Ishikawa (cell line): Measurements from ENCODE around the gene LRBA.
A peak's percentile ranks its signal among the peaks of the same experiment; 100 is the strongest.

Source experiments
- CEBPB ChIP-seq: IDR thresholded peaks from 2 replicates; pipeline ENCODE4 v1.6.1; 2012
- CREB1 ChIP-seq: IDR thresholded peaks from 2 replicates; pipeline ENCODE4 v1.6.1; 2012; ENCODE audit warnings: low read depth
- EGR1 ChIP-seq: IDR thresholded peaks from 2 replicates; pipeline ENCODE4 v1.6.1; 2012
- EP300 ChIP-seq: IDR thresholded peaks from 2 replicates; pipeline ENCODE4 v1.6.1; 2012; ENCODE audit warnings: borderline replicate concordance
- FOXM1 ChIP-seq: IDR thresholded peaks from 2 replicates; pipeline ENCODE4 v1.6.1; 2012; ENCODE audit warnings: low read depth, borderline replicate concordance
- NFIC ChIP-seq: IDR thresholded peaks from 2 replicates; pipeline ENCODE4 v1.6.1; 2012
- RAD21 ChIP-seq: IDR thresholded peaks from 2 replicates; pipeline ENCODE4 v1.6.1; 2012; ENCODE audit warnings: low read depth
- TAF1 ChIP-seq: IDR thresholded peaks from 2 replicates; pipeline ENCODE4 v1.6.1; 2012; ENCODE audit warnings: low read depth, mild to moderate bottlenecking
- TCF12 ChIP-seq: IDR thresholded peaks from 2 replicates; pipeline ENCODE4 v1.6.1; 2012; ENCODE audit warnings: low read depth
- TEAD4 ChIP-seq: IDR thresholded peaks from 2 replicates; pipeline ENCODE4 v1.6.1; 2012
- YY1 ChIP-seq: IDR thresholded peaks from 2 replicates; pipeline ENCODE4 v1.6.1; 2012; ENCODE audit warnings: low read depth
- ZBTB7A ChIP-seq: IDR thresholded peaks from 2 replicates; pipeline ENCODE4 v1.6.1; 2012; ENCODE audit warnings: low read depth
- TF ChIP-seq, protein P1 (sequence below): IDR thresholded peaks from 2 replicates; pipeline ENCODE4 v1.6.1; 2012; ENCODE audit warnings: low read depth, mild to moderate bottlenecking
- TF ChIP-seq, protein P2 (sequence below): IDR thresholded peaks from 2 replicates; pipeline ENCODE4 v1.6.1; 2012
- TF ChIP-seq, protein P3 (sequence below): IDR thresholded peaks from 2 replicates; pipeline ENCODE4 v1.6.1; 2012

LRBA gene

DNA sequence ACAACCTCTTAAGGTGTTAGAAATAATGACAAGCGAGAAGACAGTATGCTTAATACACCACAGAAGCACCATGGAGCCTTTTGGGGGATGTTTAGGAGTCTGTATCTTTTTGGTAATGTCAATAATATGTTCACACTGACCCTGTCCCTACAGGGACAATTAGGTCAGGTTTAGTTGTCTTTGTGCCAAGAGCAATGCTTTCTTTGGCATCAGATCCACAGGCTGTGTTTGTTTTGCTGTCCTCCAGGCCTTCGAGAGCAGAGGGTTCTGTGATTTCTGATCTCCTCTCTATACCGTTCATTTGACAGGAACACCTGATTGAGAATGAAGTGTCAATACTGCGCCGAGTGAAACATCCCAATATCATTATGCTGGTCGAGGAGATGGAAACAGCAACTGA lies 783.1 kb downstream of the LRBA start:
- TF ChIP-seq NFIC: no peak
- TF ChIP-seq, protein P1, sequence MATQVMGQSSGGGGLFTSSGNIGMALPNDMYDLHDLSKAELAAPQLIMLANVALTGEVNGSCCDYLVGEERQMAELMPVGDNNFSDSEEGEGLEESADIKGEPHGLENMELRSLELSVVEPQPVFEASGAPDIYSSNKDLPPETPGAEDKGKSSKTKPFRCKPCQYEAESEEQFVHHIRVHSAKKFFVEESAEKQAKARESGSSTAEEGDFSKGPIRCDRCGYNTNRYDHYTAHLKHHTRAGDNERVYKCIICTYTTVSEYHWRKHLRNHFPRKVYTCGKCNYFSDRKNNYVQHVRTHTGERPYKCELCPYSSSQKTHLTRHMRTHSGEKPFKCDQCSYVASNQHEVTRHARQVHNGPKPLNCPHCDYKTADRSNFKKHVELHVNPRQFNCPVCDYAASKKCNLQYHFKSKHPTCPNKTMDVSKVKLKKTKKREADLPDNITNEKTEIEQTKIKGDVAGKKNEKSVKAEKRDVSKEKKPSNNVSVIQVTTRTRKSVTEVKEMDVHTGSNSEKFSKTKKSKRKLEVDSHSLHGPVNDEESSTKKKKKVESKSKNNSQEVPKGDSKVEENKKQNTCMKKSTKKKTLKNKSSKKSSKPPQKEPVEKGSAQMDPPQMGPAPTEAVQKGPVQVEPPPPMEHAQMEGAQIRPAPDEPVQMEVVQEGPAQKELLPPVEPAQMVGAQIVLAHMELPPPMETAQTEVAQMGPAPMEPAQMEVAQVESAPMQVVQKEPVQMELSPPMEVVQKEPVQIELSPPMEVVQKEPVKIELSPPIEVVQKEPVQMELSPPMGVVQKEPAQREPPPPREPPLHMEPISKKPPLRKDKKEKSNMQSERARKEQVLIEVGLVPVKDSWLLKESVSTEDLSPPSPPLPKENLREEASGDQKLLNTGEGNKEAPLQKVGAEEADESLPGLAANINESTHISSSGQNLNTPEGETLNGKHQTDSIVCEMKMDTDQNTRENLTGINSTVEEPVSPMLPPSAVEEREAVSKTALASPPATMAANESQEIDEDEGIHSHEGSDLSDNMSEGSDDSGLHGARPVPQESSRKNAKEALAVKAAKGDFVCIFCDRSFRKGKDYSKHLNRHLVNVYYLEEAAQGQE: no peak
- no peak for TF ChIP-seq FOXM1
- TF ChIP-seq ZBTB7A: no peak
- TF ChIP-seq, protein P2, sequence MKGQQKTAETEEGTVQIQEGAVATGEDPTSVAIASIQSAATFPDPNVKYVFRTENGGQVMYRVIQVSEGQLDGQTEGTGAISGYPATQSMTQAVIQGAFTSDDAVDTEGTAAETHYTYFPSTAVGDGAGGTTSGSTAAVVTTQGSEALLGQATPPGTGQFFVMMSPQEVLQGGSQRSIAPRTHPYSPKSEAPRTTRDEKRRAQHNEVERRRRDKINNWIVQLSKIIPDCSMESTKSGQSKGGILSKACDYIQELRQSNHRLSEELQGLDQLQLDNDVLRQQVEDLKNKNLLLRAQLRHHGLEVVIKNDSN: no peak
- TF ChIP-seq CEBPB: no peak
- no peak for TF ChIP-seq TCF12
- no peak for TF ChIP-seq EP300

DNA sequence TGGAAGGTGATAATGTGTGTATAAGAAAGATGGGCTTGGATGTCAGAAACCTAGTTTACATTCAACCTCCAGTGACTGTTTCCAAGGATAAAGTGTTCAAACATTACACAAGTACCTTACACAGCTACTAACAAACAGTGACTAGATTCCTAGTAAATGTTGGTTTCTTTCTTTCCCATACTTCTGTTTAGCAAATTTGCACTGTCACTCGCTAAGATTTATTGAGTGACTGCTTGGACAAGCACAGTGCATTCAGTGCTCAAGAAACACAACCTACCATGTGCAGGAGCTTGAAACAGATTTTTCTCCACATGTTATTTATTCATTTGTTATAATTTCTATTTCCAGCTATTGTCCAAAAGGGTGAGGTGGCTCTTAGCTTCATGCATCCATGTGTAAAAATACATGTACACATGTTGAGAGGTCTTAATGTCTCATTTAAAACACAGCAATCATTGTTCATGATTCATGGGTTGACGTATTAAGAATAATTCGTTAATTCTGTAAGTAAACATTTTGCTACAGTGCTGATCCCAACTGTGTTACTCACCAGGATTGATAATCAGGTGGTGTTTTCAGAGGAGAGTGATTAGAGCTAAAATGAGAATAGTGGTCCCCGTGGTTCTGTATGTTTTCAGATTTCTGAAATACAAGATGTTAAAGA lies 783.8 kb downstream of the LRBA start:
- TF ChIP-seq TCF12 (no peak), YY1 (no peak), CEBPB (no peak), EGR1 (no peak), TEAD4 (no peak), TAF1 (no peak), ZBTB7A (no peak), EP300 (no peak), FOXM1 (no peak), CREB1 (no peak), NFIC (no peak), RAD21 (no peak)
- TF ChIP-seq, protein P3, sequence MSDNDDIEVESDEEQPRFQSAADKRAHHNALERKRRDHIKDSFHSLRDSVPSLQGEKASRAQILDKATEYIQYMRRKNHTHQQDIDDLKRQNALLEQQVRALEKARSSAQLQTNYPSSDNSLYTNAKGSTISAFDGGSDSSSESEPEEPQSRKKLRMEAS: no peak
- TF ChIP-seq, protein P2: no peak
- TF ChIP-seq, protein P1: no peak

DNA sequence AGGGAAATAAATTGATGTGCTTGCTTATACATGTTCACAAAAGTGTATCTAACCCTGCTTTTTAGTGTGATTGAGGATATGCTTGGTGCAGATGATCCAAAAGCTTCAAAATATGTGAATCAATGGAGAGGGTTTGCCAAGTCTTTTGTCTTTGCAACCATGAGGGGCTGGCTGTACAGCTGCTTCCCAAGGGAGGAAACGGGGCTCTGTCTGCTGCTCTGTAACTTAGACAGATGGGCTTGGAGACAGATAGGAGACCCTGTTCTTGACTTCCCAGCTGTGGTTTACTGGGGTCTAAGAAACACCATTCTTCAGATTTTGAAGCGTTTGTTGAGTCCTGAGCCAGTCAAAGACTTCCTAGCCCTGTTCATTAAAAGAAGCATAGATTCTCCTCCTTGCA lies 784.5 kb downstream of the LRBA start:
- TF ChIP-seq CEBPB (no peak), CREB1 (no peak)
- TF ChIP-seq, protein P1: no peak

DNA sequence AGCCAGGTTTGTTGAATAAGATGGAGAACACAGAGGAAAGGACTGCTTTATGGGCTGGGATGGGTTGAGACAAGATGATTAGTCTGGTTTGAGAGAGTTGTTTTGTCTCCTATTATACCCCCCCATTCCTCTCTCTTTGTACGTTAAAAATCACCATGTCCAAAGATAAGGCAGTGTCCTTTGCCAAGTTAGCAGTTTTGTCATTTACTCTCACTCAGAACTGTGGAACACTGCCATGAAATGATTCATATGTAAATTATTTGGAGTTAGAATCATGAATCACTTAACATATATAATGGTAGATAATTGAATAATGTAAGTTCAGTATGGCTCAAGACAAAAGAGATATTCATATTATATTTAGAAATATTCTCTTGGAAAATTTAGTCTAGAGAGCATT lies 785.6 kb downstream of the LRBA start:
- 0 out of 2 replicates have a peak, but pooled peaks have one; percentile 13 for TF ChIP-seq NFIC
- no peak for TF ChIP-seq EP300

DNA sequence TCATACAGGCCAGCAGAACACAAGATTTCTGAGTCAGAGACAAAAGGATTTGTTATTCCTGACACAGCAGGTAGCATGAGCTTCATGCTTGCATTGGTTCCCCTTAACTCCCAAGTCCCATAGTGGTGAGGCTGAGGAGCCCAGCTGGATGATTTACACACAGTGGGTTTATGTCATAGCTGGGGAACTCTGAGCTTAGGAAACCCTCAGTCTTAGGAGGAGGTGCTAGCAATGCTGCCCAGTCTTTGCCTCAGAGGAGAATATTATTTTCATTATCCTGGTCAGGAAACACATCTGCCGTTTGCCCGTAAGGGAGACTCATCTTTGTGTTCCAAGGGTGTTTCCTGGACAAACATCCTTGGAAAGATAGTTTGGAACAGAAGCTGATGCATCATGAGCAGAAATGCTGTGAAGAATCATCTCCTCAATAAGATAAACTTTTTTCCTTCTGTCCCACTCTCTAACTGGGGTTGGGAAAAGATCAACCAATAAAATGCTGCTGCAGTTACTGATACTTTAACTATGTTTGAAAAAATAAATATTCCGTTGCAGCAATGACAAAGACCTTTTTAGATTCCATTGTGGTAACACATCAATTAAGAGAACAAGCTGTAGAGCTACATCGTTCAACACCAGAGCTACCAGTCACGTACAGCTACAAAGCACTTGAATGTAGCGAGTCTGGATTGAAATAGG lies 790.0 kb downstream of the LRBA start:
- TF ChIP-seq, protein P1: no peak
- no peak for TF ChIP-seq TCF12
- TF ChIP-seq FOXM1: no peak
- no peak for TF ChIP-seq ZBTB7A
- TF ChIP-seq YY1: no peak
- TF ChIP-seq RAD21: no peak
- TF ChIP-seq CEBPB: no peak
- TF ChIP-seq NFIC: no peak
- TF ChIP-seq, protein P2: no peak
- no peak for TF ChIP-seq EGR1
- no peak for TF ChIP-seq CREB1
- no peak for TF ChIP-seq TEAD4
